HepG2 (cell line): ENCODE data around the gene CPHXL. TPM values are rescaled to one million over a fixed set of nuclear protein-coding genes. Genes with fewer than 3 reads are reported as not detected.

Experiments
- AHDC1 ChIP-seq: sonication (generic); formaldehyde crosslinking; IDR thresholded peaks from 2 replicates; pipeline ENCODE4 v1.5.1; 2020; ENCODE audit warnings: mild to moderate bottlenecking, missing genetic modification reagents, borderline replicate concordance
- ARID5B ChIP-seq: IDR thresholded peaks from 2 replicates; pipeline ENCODE4 v1.4.0; 2020; ENCODE audit warnings: mild to moderate bottlenecking, missing genetic modification reagents
- CREBL2 ChIP-seq: sonication (generic); formaldehyde crosslinking; IDR thresholded peaks from 2 replicates; pipeline ENCODE4 v1.8.1; 2023; ENCODE audit warnings: missing genetic modification reagents, mild to moderate bottlenecking, borderline replicate concordance
- KDM6A ChIP-seq: IDR thresholded peaks from 2 replicates; pipeline ENCODE4 v1.6.1; 2016; ENCODE audit warnings: low read depth
- NFATC3 ChIP-seq: sonication (generic); formaldehyde crosslinking; IDR thresholded peaks from 2 replicates; pipeline ENCODE4 v1.5.1; 2020; ENCODE audit warnings: mild to moderate bottlenecking, missing genetic modification reagents
- SIN3A ChIP-seq: IDR thresholded peaks from 2 replicates; pipeline ENCODE4 v1.6.1; 2011; ENCODE audit warnings: low read depth, mild to moderate bottlenecking, control low read depth, low read length, borderline replicate concordance
- ZNF530 ChIP-seq: sonication (generic); formaldehyde crosslinking; IDR thresholded peaks from 2 replicates; pipeline ENCODE4 v1.5.0; 2020; ENCODE audit warnings: low read depth, mild to moderate bottlenecking, missing genetic modification reagents
- ZNF780A ChIP-seq: sonication (generic); formaldehyde crosslinking; IDR thresholded peaks from 2 replicates; pipeline ENCODE4 v1.8.0; 2022; ENCODE audit warnings: mild to moderate bottlenecking, missing genetic modification reagents, moderate library complexity
- polyA plus RNA-seq, 8 experiments: library from polyadenylated mRNA; depleted of rRNA in 3 of 8; stranded (reverse) in 7 of 8; unstranded in 1 of 8; fragments of >200 nt; fragmentation: Illumina TruSeq in 4 of 8; extraction: Trizol in 4 of 8; gene quantifications; 2 replicates each; pipeline versions ENCODE4 v1.2.1 to v1.2.3, GENCODE V29; 2011 to 2016; ENCODE audit warnings: low read depth in 4 of 8, missing spikeins in 1 of 8, mixed read lengths in 1 of 8; ENCODE audit not compliant: insufficient read depth in 1 of 8
- total RNA-seq, 5 experiments: library from RNA; depleted of rRNA; stranded (reverse); fragments of >200 nt; fragmentation: Illumina TruSeq; extraction: Trizol; gene quantifications; 2 replicates each; pipeline ENCODE4 v1.2.3, GENCODE V29; 2016; ENCODE audit warnings: low read depth in 1 of 5

Gene CPHXL
- total and polyA plus RNA-seq, 2 of the 13 experiments (the other 11 are each of a cell fraction or from before 2014, with no cell fraction given) = not detected

- TF ChIP-seq ARID5B (CRISPR knock-in tag) (no peak), AHDC1 (CRISPR knock-in tag) (no peak), SIN3A (no peak), ZNF780A (no peak), ZNF530 (CRISPR knock-in tag) (no peak), KDM6A (no peak), CREBL2 (CRISPR knock-in tag) (no peak), NFATC3 (CRISPR knock-in tag) (no peak)
Observed at GRCh38 chr16:75710344-75710743, 15.9 kb downstream of the CPHXL start (continued).
